Astrocyte of the spinal cord (primary cell): ENCODE results near the gene STOML1.

Source experiments
- DNase-seq: peaks from one replicate; pipeline ENCODE4 v3.0.0; 2011; ENCODE audit warnings: low read depth, low spot score
- H3K4me3 ChIP-seq: 2 replicates; pipeline ENCODE4 v1.5.1; 2011; ENCODE audit warnings: low read depth, mild to moderate bottlenecking, low read length, moderate library complexity
- in situ Hi-C: cut with HindIII; loops from 2 replicates; pipeline ENCODE4 v1.10.0; 2017; ENCODE audit warnings: low sequenced_read_pairs
- TF ChIP-seq, protein P1 (sequence below): IDR thresholded peaks from 2 replicates; pipeline ENCODE4 v1.5.1; 2012; ENCODE audit warnings: low read depth, mild to moderate bottlenecking, low read length, inconsistent platforms

STOML1 gene

DNA sequence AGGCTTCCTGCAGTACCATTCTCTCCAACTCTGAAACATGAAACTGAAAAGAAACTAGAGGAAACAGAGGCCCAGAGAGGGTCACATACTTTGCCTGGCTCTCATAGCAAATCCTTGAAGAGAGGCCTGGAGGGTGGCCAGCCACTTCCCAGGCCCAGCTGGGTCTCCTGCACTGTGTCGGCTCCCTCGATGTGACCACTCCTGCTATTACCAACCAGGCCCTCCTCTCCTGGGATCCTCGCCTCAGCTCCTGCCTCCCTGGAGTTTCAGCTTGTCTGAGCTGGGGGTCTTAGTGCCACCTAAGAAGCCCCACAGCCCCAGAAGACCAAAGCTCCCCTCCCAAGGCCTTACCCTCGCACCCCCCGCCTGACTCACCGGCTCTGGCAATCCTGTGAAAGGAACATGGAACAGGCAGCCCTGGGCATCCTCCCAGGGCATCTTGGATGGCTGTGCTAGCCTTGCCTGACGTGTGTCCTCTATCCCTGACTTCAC lies 61.3 kb downstream of the STOML1 start:
- H3K4me3 ChIP-seq = no peak overlapping the region
- DNase-seq = peak; percentile 92
- in situ Hi-C loops = no loop called here
- TF ChIP-seq, protein P1, sequence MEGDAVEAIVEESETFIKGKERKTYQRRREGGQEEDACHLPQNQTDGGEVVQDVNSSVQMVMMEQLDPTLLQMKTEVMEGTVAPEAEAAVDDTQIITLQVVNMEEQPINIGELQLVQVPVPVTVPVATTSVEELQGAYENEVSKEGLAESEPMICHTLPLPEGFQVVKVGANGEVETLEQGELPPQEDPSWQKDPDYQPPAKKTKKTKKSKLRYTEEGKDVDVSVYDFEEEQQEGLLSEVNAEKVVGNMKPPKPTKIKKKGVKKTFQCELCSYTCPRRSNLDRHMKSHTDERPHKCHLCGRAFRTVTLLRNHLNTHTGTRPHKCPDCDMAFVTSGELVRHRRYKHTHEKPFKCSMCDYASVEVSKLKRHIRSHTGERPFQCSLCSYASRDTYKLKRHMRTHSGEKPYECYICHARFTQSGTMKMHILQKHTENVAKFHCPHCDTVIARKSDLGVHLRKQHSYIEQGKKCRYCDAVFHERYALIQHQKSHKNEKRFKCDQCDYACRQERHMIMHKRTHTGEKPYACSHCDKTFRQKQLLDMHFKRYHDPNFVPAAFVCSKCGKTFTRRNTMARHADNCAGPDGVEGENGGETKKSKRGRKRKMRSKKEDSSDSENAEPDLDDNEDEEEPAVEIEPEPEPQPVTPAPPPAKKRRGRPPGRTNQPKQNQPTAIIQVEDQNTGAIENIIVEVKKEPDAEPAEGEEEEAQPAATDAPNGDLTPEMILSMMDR = no peak

DNA sequence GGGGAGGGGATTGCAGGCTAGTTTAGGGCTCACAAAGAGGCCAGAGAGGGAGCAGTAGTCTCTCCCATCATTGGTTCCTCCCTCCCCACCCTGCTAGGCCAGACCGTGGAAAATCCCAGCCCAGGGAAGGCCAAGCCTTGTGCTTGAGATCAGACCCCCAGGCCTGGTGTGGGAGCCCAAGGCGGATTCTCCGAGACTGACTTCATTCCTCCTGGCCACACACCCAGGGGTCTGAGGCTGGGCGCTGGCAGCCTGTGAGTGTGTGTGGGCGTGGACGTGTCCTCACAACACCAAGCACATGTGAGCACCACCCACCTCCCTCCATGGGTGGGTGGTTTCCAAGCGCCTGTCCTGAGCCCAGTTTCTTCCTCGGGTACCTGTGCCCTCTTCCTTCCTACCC lies 61.7 kb downstream of the STOML1 start:
- in situ Hi-C loops = no loop called here
- H3K4me3 ChIP-seq = peak overlapping the region; percentile 78

DNA sequence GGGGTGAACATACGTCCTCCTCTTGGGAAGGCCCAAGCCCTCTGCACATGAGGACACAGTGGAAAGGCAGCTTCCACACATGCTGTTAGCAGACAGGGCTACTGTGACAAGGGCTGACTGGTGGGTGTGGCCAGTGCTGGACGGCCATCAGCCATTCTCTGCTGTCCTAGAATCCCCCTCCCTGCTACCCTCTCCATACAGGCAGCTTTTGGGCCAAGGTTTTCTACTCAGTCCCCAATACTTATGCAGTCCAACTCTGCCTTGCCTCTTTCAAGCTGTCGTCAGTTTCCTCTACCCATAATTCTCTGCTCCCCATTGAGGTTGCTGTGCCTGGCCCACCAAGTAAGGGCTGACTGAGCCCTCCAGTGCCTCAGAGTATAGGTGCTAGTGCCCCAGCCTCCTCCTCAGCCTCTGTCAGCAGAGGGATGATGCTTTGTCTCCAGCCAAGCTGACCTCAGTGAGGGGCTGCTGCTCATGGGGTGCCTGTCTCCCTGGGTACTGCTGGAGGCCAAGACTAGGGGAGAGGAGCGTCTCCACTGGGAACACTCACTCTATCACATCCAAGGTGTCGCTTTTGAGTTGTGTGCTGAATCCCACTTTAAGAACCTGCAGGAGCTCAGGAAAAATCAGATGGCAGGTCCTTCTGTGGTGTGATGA lies 63.0 kb downstream of the STOML1 start:
- TF ChIP-seq, protein P1 = no peak
- peak overlapping the region; percentile 78 for H3K4me3 ChIP-seq
- in situ Hi-C loops = no loop called here
- no peak for DNase-seq

More for the DNA sequence above, 61.7 kb downstream of the STOML1 start:
- TF ChIP-seq, protein P1 = no peak
- DNase-seq = peak; percentile 95
